Lung (tissue), 12 donors: ENCODE results near the gene CLDN20. TPM values are rescaled to one million over a fixed set of nuclear protein-coding genes. Genes with fewer than 3 reads are reported as not detected.

Experiments used
- ATAC-seq: fragments of 200-7000 bp; cut with Tn5 transposase; one replicate; pipeline ENCODE4 v1.9.1; 2020; ENCODE audit warnings: moderate number of reproducible peaks; ENCODE audit not compliant: insufficient read depth, low FRiP score
- DNase-seq, 3 donors: peaks; one replicate each; pipeline ENCODE4 v3.0.0-alpha.2; 2013 to 2017
- H3K27ac ChIP-seq, 2 donors: one replicate each; pipeline ENCODE4 v1.5.1; 2013; ENCODE audit warnings: mild to moderate bottlenecking in 2 of 2, moderate library complexity in 2 of 2, control low read depth in 1 of 2, inconsistent platforms in 1 of 2, low read depth in 1 of 2, low read length in 1 of 2
- H3K27me3 ChIP-seq, 3 donors: one replicate each; pipeline ENCODE4 v1.5.1; 2013; ENCODE audit warnings: low read length in 2 of 3; ENCODE audit not compliant: control insufficient read depth in 3 of 3, insufficient read depth in 3 of 3
- H3K36me3 ChIP-seq, 4 donors: one replicate each; pipeline ENCODE4 v1.5.1; 2013; ENCODE audit warnings: low read length in 4 of 4, mild to moderate bottlenecking in 1 of 4, moderate library complexity in 1 of 4; ENCODE audit not compliant: control insufficient read depth in 4 of 4, insufficient read depth in 4 of 4
- H3K4me1 ChIP-seq, 5 donors: one replicate each; pipeline ENCODE4 v1.5.1; 2013; ENCODE audit warnings: low read length in 5 of 5, mild to moderate bottlenecking in 2 of 5, moderate library complexity in 1 of 5; ENCODE audit not compliant: control insufficient read depth in 5 of 5, insufficient read depth in 5 of 5
- H3K4me3 ChIP-seq: one replicate; pipeline ENCODE4 v1.5.1; 2013; ENCODE audit warnings: mild to moderate bottlenecking, control low read depth, moderate library complexity
- H3K9ac ChIP-seq, 2 donors: one replicate each; pipeline ENCODE4 v1.5.1; 2013; ENCODE audit warnings: low read length in 2 of 2, control low read depth in 1 of 2; ENCODE audit not compliant: insufficient read depth in 1 of 2
- H3K9me3 ChIP-seq, 4 donors: one replicate each; pipeline ENCODE4 v1.5.1; 2013; ENCODE audit warnings: low read length in 3 of 4, mild to moderate bottlenecking in 1 of 4, moderate library complexity in 1 of 4; ENCODE audit not compliant: control insufficient read depth in 4 of 4, insufficient read depth in 3 of 4
- WGBS, 2 donors: extraction: QIAGEN DNeasy Blood & Tissue Kit; methylation state at CpG; one replicate each; pipeline ENCODE4 v1.1.7; 2013; 5-methylcytosine and 5-hydroxymethylcytosine counted together
- polyA plus RNA-seq, 2 donors: library from polyadenylated mRNA; stranded (reverse); fragments of 200-250 nt; gene quantifications; one replicate each; pipeline ENCODE4 v1.2.1, GENCODE V29; 2013
- total RNA-seq, 2 donors: library from RNA; depleted of rRNA in 1 of 2; stranded (reverse); fragments of >200 nt in 1 of 2; gene quantifications; one replicate each; pipeline ENCODE4 v1.2.1, GENCODE V29; 2014 to 2021
- TF ChIP-seq, protein P1 (sequence below): IDR thresholded peaks from 2 replicates; pipeline ENCODE4 v1.5.1; 2012; ENCODE audit warnings: mild to moderate bottlenecking; ENCODE audit errors: control extremely low read depth, extremely low read depth
- donor health status: control.
- donor health status: control.
- donor health status: Bipolar disorder and iron deficiency.
- donor health status: healthy.
- donor health status: DM: yes; HTN: yes; CAD: no.

Gene CLDN20
- total and polyA plus RNA-seq, 4 donors, result not detected

DNA sequence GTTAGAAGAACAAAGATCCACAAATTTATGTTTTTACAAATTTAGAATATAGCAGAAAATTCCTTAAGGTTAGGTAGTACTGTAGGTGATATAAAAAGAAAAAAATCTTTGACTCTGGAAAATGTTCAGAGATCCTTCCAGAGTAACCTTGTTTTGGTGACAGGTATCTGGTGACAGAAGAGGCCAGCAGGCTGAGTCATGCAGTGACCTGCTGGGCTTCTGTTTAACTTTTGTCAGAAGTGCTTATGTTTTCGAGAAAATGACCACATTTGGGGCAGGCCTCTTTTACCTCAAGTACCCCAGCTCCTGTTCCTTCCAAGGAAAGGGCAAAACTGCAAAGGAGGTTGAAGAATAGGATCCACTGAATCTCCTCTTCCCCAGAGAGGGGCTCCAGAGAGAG lies 10.5 kb upstream of the CLDN20 start:
- peaks cover 4 to 22% (median 12%) of the 10 kb centered on the region in 4 donors for H3K36me3 ChIP-seq
- no peaks in the 10 kb centered on the region for H3K9me3 ChIP-seq
- peaks cover 0 to 9% (median 0%) of the 10 kb centered on the region in 5 donors for H3K4me1 ChIP-seq
- H3K9ac ChIP-seq, result no peak overlapping the region
- WGBS, 2 donors, result 70 to 83% methylated on average over 1 of the region's 1 CpG
- no peak for DNase-seq
- H3K27me3 ChIP-seq, result no peaks in the 10 kb centered on the region
- H3K27ac ChIP-seq, result no peak overlapping the region
- ATAC-seq, result no peak
- no peak overlapping the region for H3K4me3 ChIP-seq
- TF ChIP-seq, protein P1, sequence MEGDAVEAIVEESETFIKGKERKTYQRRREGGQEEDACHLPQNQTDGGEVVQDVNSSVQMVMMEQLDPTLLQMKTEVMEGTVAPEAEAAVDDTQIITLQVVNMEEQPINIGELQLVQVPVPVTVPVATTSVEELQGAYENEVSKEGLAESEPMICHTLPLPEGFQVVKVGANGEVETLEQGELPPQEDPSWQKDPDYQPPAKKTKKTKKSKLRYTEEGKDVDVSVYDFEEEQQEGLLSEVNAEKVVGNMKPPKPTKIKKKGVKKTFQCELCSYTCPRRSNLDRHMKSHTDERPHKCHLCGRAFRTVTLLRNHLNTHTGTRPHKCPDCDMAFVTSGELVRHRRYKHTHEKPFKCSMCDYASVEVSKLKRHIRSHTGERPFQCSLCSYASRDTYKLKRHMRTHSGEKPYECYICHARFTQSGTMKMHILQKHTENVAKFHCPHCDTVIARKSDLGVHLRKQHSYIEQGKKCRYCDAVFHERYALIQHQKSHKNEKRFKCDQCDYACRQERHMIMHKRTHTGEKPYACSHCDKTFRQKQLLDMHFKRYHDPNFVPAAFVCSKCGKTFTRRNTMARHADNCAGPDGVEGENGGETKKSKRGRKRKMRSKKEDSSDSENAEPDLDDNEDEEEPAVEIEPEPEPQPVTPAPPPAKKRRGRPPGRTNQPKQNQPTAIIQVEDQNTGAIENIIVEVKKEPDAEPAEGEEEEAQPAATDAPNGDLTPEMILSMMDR, result no peak

DNA sequence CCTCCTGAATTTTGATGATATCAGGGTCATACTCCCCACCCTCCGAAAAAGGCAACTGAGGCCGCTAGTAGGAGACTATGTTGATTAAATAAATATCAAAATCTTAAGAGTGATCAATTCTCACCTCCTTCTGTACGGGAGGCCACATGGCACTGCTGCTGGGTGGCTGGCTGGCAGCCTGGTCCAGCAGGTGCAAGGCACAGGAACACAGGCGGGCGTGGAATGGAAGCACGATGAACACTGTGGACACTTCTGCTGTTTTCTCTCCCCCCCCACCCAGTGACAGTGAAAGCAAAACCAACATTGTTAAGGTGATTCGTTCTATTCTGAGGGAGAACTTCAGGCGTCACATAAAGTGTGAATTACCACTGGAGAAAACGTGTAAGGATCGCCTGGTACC lies 9.7 kb upstream of the CLDN20 start:
- Histone ChIP-seq H3K36me3 (peaks cover 6 to 22% (median 16%) of the 10 kb centered on the region in 4 donors), H3K4me3 (no peak overlapping the region), H3K9me3 (no peaks in the 10 kb centered on the region), H3K9ac (no peak overlapping the region), H3K27me3 (no peaks in the 10 kb centered on the region), H3K27ac (no peak overlapping the region), H3K4me1 (peaks cover 0 to 9% (median under 1%) of the 10 kb centered on the region in 5 donors)
- WGBS, 2 donors, result 94 to 96% methylated on average over 10 of the region's 10 CpGs
- TF ChIP-seq, protein P1, result no peak
- no peak for DNase-seq
- ATAC-seq, result no peak

DNA sequence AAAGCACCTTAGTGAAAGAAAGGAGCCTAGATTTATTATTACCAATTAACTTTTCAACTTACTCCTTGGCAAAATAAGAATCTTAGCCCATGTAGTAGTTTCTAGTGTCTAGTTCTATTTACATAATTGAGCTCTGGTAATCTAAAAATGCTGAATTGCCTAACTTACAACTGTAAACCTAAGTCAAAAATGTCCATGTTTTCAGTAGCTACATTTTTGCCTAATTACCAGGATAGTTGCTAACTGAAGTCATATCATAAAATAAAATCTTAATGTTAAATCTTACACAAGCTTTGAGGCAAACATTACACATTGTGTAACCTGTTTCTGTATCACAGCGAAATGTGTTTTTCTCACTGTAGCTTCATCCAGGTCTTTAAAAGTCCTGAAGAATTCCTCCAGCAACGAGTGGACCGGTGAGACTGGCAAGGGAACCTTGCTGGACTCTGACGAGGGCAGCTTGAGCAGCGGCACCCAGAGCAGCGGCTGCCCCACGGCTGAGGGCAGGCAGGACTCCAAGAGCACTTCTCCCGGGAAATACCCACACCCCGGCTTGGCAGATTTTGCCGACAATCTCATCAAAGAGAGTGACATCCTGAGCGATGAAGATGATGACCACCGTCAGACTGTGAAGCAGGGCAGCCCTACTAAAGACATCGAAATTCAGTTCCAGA lies 7.6 kb upstream of the CLDN20 start:
- peaks cover 6 to 24% (median 18%) of the 10 kb centered on the region in 4 donors for H3K36me3 ChIP-seq
- DNase-seq (no peak), ATAC-seq (no peak)
- H3K4me3 ChIP-seq, result no peak overlapping the region
- H3K27ac ChIP-seq, result no peak overlapping the region
- TF ChIP-seq, protein P1, result no peak
- peaks cover 0 to 9% (median 3%) of the 10 kb centered on the region in 5 donors for H3K4me1 ChIP-seq
- no peak overlapping the region for H3K9ac ChIP-seq
- H3K9me3 ChIP-seq, result no peaks in the 10 kb centered on the region
- H3K27me3 ChIP-seq, result no peaks in the 10 kb centered on the region
- 84 to 90% methylated on average over 13 of the region's 13 CpGs for WGBS, 2 donors

DNA sequence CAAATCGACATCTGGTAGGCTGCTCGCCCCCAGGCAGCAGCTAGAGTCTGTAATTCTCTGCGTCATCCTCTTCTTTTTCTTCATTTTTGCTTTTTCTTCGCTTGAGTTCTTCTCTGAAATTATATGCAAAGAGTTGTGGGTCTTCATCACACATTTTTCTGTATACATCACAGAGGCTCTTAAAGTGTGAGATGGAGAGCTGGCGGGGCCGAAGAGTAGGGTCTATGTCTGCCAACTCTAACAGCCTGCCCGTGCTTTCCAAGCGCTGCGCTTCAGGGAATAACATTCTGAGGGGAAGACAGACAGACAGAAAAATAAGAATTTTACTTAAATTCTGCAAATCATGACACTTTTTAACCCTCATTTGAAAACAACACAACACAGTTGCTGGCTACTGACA lies 6.0 kb upstream of the CLDN20 start:
- Histone ChIP-seq H3K4me1 (peaks cover 0 to 9% (median 2%) of the 10 kb centered on the region in 5 donors), H3K27ac (no peak overlapping the region), H3K9ac (no peak overlapping the region), H3K36me3 (peaks cover 6 to 21% (median 16%) of the 10 kb centered on the region in 4 donors), H3K27me3 (no peaks in the 10 kb centered on the region), H3K4me3 (no peak overlapping the region), H3K9me3 (peaks cover 0 to 2% (median 0%) of the 10 kb centered on the region in 4 donors)
- 96% methylated on average over 9 of the region's 9 CpGs for WGBS, 2 donors
- no peak for DNase-seq
- no peak for ATAC-seq
- TF ChIP-seq, protein P1, result no peak
